DOHH2 (cell line): Measurements from ENCODE around the gene DEFB124.
A peak's percentile ranks its signal among the peaks of the same experiment; 100 is the strongest.
"Not testable (repeated sequence)": the region's sequence is repeated elsewhere in the genome, so short reads cannot be mapped to it uniquely, and the experiment has no call there.

ENCODE experiments used
- H3F3A ChIP-seq: fragments of 200-600 bp; sonication (generic), shearing (Covaris generic); 2 replicates; pipeline ENCODE4 v1.6.0; 2016; ENCODE audit warnings: antibody characterized with exemption, mild to moderate bottlenecking; ENCODE audit not compliant: control insufficient read depth, insufficient read depth
- H3K27ac ChIP-seq: fragments of 200-600 bp; sonication (generic); 2 replicates; pipeline ENCODE4 v1.5.1; 2014; ENCODE audit warnings: low read depth, mild to moderate bottlenecking, low read length, moderate library complexity
- H3K27me3 ChIP-seq: fragments of 200-600 bp; sonication (generic); 2 replicates; pipeline ENCODE4 v1.6.1; 2014; ENCODE audit warnings: mild to moderate bottlenecking, low read length, mixed read lengths; ENCODE audit not compliant: control insufficient read depth
- H3K36me3 ChIP-seq: fragments of 200-600 bp; sonication (generic); 2 replicates; pipeline ENCODE4 v1.6.1; 2014; ENCODE audit warnings: mild to moderate bottlenecking, low read length, moderate library complexity, mixed read lengths; ENCODE audit not compliant: control insufficient read depth
- H3K4me1 ChIP-seq: fragments of 200-600 bp; sonication (generic); 2 replicates; pipeline ENCODE4 v1.6.1; 2014; ENCODE audit warnings: mild to moderate bottlenecking, low read length, mixed read lengths; ENCODE audit not compliant: control insufficient read depth
- H3K4me2 ChIP-seq: fragments of 200-600 bp; sonication (generic); 2 replicates; pipeline ENCODE4 v1.6.0; 2014; ENCODE audit warnings: mild to moderate bottlenecking, low read length, moderate library complexity
- H3K4me3 ChIP-seq: fragments of 200-600 bp; sonication (generic); 2 replicates; pipeline ENCODE4 v1.5.1; 2014; ENCODE audit warnings: mild to moderate bottlenecking, low read length, mixed read lengths
- H3K79me2 ChIP-seq: fragments of 200-600 bp; sonication (generic); 2 replicates; pipeline ENCODE4 v1.6.1; 2014; ENCODE audit warnings: mild to moderate bottlenecking, low read length, mixed read lengths; ENCODE audit not compliant: control insufficient read depth
- H3K9me2 ChIP-seq: fragments of 200-600 bp; sonication (generic); replicated peaks from 2 replicates; pipeline ENCODE4 v1.6.1; 2014; ENCODE audit warnings: mild to moderate bottlenecking, low read length, mixed read lengths; ENCODE audit not compliant: control insufficient read depth
- H3K9me3 ChIP-seq: fragments of 200-600 bp; sonication (generic); 2 replicates; pipeline ENCODE4 v1.6.1; 2014; ENCODE audit warnings: antibody characterized with exemption, low read length, mixed read lengths; ENCODE audit not compliant: control insufficient read depth, insufficient read depth
- H4K20me1 ChIP-seq: fragments of 200-600 bp; sonication (generic); 2 replicates; pipeline ENCODE4 v1.6.0; 2014; ENCODE audit warnings: low read depth, mild to moderate bottlenecking, antibody characterized with exemption, low read length, moderate library complexity; ENCODE audit not compliant: control insufficient read depth, insufficient read depth
- CTCF ChIP-seq: fragments of 200-600 bp; sonication (generic); IDR thresholded peaks from one replicate; pipeline ENCODE4 v1.5.1; 2014; ENCODE audit warnings: antibody characterized with exemption, mild to moderate bottlenecking, low read depth, low read length; ENCODE audit not compliant: poor library complexity, severe bottlenecking
- EZH2phosphoT487 ChIP-seq: fragments of 200-600 bp; sonication (generic); IDR thresholded peaks from 2 replicates; pipeline ENCODE4 v1.6.1; 2017; ENCODE audit warnings: borderline replicate concordance, mild to moderate bottlenecking, antibody characterized with exemption, low read length, moderate library complexity, mixed read lengths

Gene DEFB124

GRCh38 chr20:31440012-31440659, 34.8 kb downstream of the DEFB124 start, which contains the start of gene DEFB123:
TSS of gene DEFB123 (plus strand) at chr20:31440632. CDS start at chr20:31440699, 67 bp downstream.
- Histone ChIP-seq H3K9me3 (no peaks in the 10 kb centered on the region), H3K4me3 (no peak within 1 kb of the TSS), H3F3A (no peaks in the 10 kb centered on the region), H3K27me3 (no peaks in the 10 kb centered on the region), H3K36me3 (no peaks in the 10 kb centered on the region), H3K79me2 (no peaks in the 10 kb centered on the region), H3K27ac (no peak within 1 kb of the TSS), H4K20me1 (no peaks in the 10 kb centered on the region), H3K4me1 (no peaks in the 10 kb centered on the region), H3K4me2 (no peak within 1 kb of the TSS), H3K9me2 (no peaks in the 10 kb centered on the region)
- TF ChIP-seq EZH2phosphoT487 (no peak), CTCF (peak; percentile 75)

- H3K4me2 ChIP-seq = no peak overlapping the region
- H3K4me1 ChIP-seq = no peaks in the 10 kb centered on the region
- H3K36me3 ChIP-seq = no peaks in the 10 kb centered on the region
- no peak overlapping the region for H3K27ac ChIP-seq
- H3K4me3 ChIP-seq = no peak overlapping the region
- H3K27me3 ChIP-seq = no peaks in the 10 kb centered on the region
- H3F3A ChIP-seq = no peaks in the 10 kb centered on the region
- no peaks in the 10 kb centered on the region for H4K20me1 ChIP-seq
- H3K9me3 ChIP-seq = no peaks in the 10 kb centered on the region
- H3K9me2 ChIP-seq = no peaks in the 10 kb centered on the region
- TF ChIP-seq CTCF (no peak), EZH2phosphoT487 (no peak)
- H3K79me2 ChIP-seq = no peaks in the 10 kb centered on the region
These were observed 44.3 kb downstream of the DEFB124 start for GRCh38 chr20:31430568-31431115.

- not testable (repeated sequence) for H3K9me2 ChIP-seq, H3K79me2 ChIP-seq
These were observed 47.4 kb downstream of the DEFB124 start for GRCh38 chr20:31427576-31427975.

GRCh38 chr20:31426891-31427551, 47.9 kb downstream of the DEFB124 start:
- not testable (repeated sequence) for H3K27ac ChIP-seq

More at GRCh38 chr20:31427576-31427975, 47.4 kb downstream of the DEFB124 start:
- not testable (repeated sequence) for H4K20me1 ChIP-seq, H3K9me3 ChIP-seq, H3K36me3 ChIP-seq, H3K27me3 ChIP-seq, H3K4me3 ChIP-seq, H3K27ac ChIP-seq, H3F3A ChIP-seq, H3K4me2 ChIP-seq, H3K4me1 ChIP-seq

More at GRCh38 chr20:31426891-31427551, 47.9 kb downstream of the DEFB124 start:
- not testable (repeated sequence) for H3K9me3 ChIP-seq, H3K4me2 ChIP-seq, H3K36me3 ChIP-seq, H3F3A ChIP-seq, H3K9me2 ChIP-seq, H3K79me2 ChIP-seq, H3K27me3 ChIP-seq, H4K20me1 ChIP-seq, H3K4me3 ChIP-seq, H3K4me1 ChIP-seq
